CD8-positive, alpha-beta memory T cell (primary cell): ENCODE data around the gene C10orf95. TPM values are rescaled to one million over a fixed set of nuclear protein-coding genes. Genes with fewer than 3 reads are reported as not detected.
"Not testable (repeated sequence)": the region's sequence is repeated elsewhere in the genome, so short reads cannot be mapped to it uniquely, and the experiment has no call there.

Experiments used
- CTCF ChIA-PET: fragments of 350-600 bp; sonication (Branson Sonifier 250); formaldehyde crosslinking; loops from one replicate; lab custom pipeline; 2021; ENCODE audit warnings: antibody characterized with exemption; lab: Charles Lee
- POLR2A ChIA-PET: fragments of 350-600 bp; sonication (Branson Sonifier 250); formaldehyde crosslinking; loops from one replicate; lab custom pipeline; 2021; ENCODE audit warnings: antibody characterized with exemption; lab: Charles Lee
- DNase-seq, 5 donors: peaks; one replicate each; pipeline versions ENCODE4 v3.0.0 to v3.0.0-alpha.2; 2020 to 2022; ENCODE audit warnings: mixed read lengths in 1 of 5
- H3K27ac ChIP-seq: one replicate; pipeline ENCODE4 v1.7.0; 2013; ENCODE audit warnings: low read depth, mild to moderate bottlenecking, low read length, moderate library complexity
- H3K27me3 ChIP-seq: 2 replicates; pipeline ENCODE4 v1.7.0; 2013; ENCODE audit warnings: low read length, mild to moderate bottlenecking; ENCODE audit not compliant: insufficient read depth, poor library complexity, severe bottlenecking
- H3K36me3 ChIP-seq: 2 replicates; pipeline ENCODE4 v1.7.0; 2013; ENCODE audit warnings: mild to moderate bottlenecking, low read length, moderate library complexity; ENCODE audit not compliant: insufficient read depth
- H3K4me1 ChIP-seq: 2 replicates; pipeline ENCODE4 v1.7.0; 2013; ENCODE audit warnings: mild to moderate bottlenecking, low read length, moderate library complexity; ENCODE audit not compliant: insufficient read depth
- H3K4me3 ChIP-seq: 2 replicates; pipeline ENCODE4 v1.7.0; 2013; ENCODE audit warnings: mild to moderate bottlenecking, low read length
- H3K9me3 ChIP-seq: 2 replicates; pipeline ENCODE4 v1.7.0; 2013; ENCODE audit warnings: mild to moderate bottlenecking, low read length
- H3K27ac Mint-ChIP-seq, 8 donors: one replicate each; pipeline ENCODE4 v1.8.0; 2020 to 2021; ENCODE audit warnings: mixed read lengths in 8 of 8, mild to moderate bottlenecking in 6 of 8, inconsistent platforms in 3 of 8, moderate library complexity in 3 of 8
- H3K27me3 Mint-ChIP-seq, 2 donors: one replicate each; pipeline ENCODE4 v1.8.0; 2020 to 2021; ENCODE audit warnings: mixed read lengths in 2 of 2, mild to moderate bottlenecking in 1 of 2, moderate library complexity in 1 of 2
- H3K36me3 Mint-ChIP-seq, 3 donors: one replicate each; pipeline ENCODE4 v1.8.0; 2020 to 2021; ENCODE audit warnings: mixed read lengths in 3 of 3, inconsistent platforms in 1 of 3, mild to moderate bottlenecking in 1 of 3
- H3K4me1 Mint-ChIP-seq, 3 donors: one replicate each; pipeline ENCODE4 v1.8.0; 2020 to 2021; ENCODE audit warnings: mixed read lengths in 3 of 3, inconsistent platforms in 1 of 3, mild to moderate bottlenecking in 1 of 3
- H3K4me3 Mint-ChIP-seq, 7 donors: one replicate each; pipeline ENCODE4 v1.8.0; 2020 to 2021; ENCODE audit warnings: mixed read lengths in 7 of 7, mild to moderate bottlenecking in 6 of 7, moderate library complexity in 4 of 7, inconsistent platforms in 2 of 7
- H3K9me3 Mint-ChIP-seq, 5 donors: one replicate each; pipeline ENCODE4 v1.8.0; 2020 to 2022; ENCODE audit warnings: mixed read lengths in 5 of 5, mild to moderate bottlenecking in 3 of 5, moderate library complexity in 2 of 5, inconsistent platforms in 1 of 5
- polyA plus RNA-seq: library from polyadenylated mRNA; unstranded; fragments of 300-500 nt; fragmentation: Illumina TruSeq; gene quantifications from one replicate; pipeline ENCODE4 v1.2.3, GENCODE V29; 2021
- total RNA-seq, 2 experiments: library from RNA; stranded (reverse); gene quantifications; one replicate each; pipeline ENCODE4 v1.2.3, GENCODE V29; 2021

Gene C10orf95, protein sequence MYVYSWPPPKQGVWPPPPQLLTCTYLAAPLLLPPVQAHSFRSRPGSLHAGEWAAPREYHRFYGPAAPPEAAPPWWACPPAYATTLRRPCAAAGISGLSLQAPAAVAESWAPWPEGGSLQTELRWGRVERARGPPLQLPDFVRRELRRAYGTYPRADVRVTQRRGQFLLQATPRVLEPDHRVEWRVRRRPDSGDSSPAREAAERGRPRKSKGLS
- under 1 TPM; 0.57 to 0.62 TPM for total RNA-seq
- polyA plus RNA-seq: 0.70 TPM

DNA sequence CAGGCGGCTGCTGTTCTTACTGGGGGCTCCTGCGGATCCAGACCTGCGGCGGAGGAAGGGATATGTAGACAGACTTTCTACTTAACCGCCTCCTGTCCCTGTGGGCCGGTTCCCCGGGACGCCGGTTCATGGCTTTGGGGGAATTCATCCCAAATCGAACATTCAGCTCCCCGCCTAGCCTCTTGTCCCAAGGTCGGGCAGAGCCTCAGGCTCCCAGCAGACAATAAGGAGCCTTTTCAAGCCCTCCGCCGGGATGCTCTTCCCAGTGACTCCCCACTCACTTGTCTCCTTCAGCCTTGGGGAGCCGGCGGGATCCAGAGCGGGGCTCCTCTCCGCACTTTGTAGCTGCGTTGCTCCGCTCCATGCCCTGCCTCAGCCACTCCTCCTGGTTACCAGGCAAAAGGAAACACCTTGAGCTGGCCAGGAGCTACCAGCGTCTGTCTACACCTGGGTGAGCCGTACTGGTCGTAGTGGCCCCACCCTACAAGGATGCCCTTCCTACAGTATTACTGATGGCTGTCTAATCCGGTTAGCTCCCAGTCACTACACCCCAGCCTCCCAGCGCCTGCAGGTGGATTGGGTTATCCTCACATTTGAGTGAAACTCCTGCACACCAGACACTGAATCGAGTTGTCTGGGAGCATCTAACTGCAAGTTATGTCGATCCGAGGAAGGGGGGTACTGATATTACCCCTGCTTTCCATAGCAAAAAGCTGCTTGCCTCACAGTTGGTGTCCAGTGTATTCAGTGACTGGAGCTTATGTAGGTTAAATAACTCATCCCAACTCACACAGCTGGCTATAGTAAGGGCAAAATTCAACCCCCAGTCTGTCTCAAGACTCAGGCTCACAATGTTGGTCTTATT is at the start of gene C10orf95:
Gene C10orf95, minus strand, starts transcription at position 439 of the 865 bp plus-strand sequence. CDS start 450 bp downstream, outside the sequence.
- Histone ChIP-seq H3K36me3 (peaks cover 6% of the 10 kb centered on the region), H3K4me1 (peaks cover 16% of the 10 kb centered on the region), H3K27me3 (no peaks in the 10 kb centered on the region), H3K9me3 (no peaks in the 10 kb centered on the region), H3K27ac (peak within 1 kb of the TSS; percentile 87), H3K4me3 (peak within 1 kb of the TSS; percentile 91)
- Mint-ChIP-seq H3K4me1 (peaks cover 21 to 28% (median 24%) of the 10 kb centered on the region in 3 donors), H3K9me3 (no peaks in the 10 kb centered on the region), H3K27ac (peak within 1 kb of the TSS; percentile 34 to 99 (median 84)), H3K4me3 (peak within 1 kb of the TSS; percentile 82 to 97 (median 93)), H3K36me3 (peaks cover 0 to 30% (median 0%) of the 10 kb centered on the region in 3 donors), H3K27me3 (no peaks in the 10 kb centered on the region)
- no peak for DNase-seq
- ChIA-PET POLR2A (interaction anchor here (0.7 to 4.6 kb wide), 12 partner anchors 10 to 300 kb away, joined by 3 to 54 read pairs (median 6); partner anchors contain the start of genes CUEDC2, FBXL15, NFKB2 and NOLC1), CTCF (interaction anchor here (1.1 to 4.2 kb wide), 14 partner anchors 10 to 99 kb away, joined by 3 to 35 read pairs (median 4); partner anchors contain the start of genes FBXL15 and NFKB2)

DNA sequence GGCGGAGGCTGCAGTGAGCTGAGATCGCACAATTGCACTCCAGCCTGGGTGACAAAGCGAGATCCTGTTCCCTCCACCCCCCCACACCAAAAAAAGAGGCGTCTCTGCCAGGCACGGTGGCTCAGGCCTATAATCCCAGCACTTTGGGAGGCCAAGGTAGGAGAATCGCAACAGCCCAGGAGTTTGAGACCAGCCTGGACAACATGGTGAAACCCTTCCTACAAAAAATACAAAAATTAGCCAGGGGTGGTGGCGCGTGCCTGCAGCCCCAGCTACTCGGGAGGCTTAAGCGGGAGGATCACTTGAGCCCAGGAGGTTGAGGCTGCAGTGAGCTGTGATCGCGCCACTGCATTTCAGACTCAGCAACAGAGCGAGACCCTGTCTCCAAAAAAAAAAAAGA is 49.3 kb upstream of the C10orf95 start:
- ChIA-PET CTCF (interaction anchor here (0.9 to 1.8 kb wide), 5 partner anchors 22 to 271 kb away, joined by 3 to 7 read pairs (median 4); no protein-coding TSS in a partner anchor), POLR2A (interaction anchor here (0.6 to 1.9 kb wide), 2 partner anchors 50 to 76 kb away, joined by 3 to 5 read pairs; no protein-coding TSS in a partner anchor)
- not testable (repeated sequence) for H3K27me3 ChIP-seq, H3K36me3 ChIP-seq, H3K27ac ChIP-seq, H3K9me3 Mint-ChIP-seq, H3K27me3 Mint-ChIP-seq, DNase-seq, H3K9me3 ChIP-seq, H3K4me3 ChIP-seq
- peaks cover 28 to 52% (median 50%) of the 10 kb centered on the region in 3 donors for H3K4me1 Mint-ChIP-seq
- peaks cover 41% of the 10 kb centered on the region for H3K4me1 ChIP-seq
- peak overlapping the region in 1 of 7 donors; percentile 13 for H3K4me3 Mint-ChIP-seq
- H3K36me3 Mint-ChIP-seq: peaks cover 0 to 26% (median 2%) of the 10 kb centered on the region in 3 donors
- peak overlapping the region in 1 of 8 donors; percentile 43 for H3K27ac Mint-ChIP-seq

GRCh38 chr10:102499356-102499755 is 48.0 kb upstream of the C10orf95 start:
- H3K27me3 Mint-ChIP-seq: no peaks in the 10 kb centered on the region
- H3K27ac Mint-ChIP-seq: peak overlapping the region in 4 of 8 donors; percentile 31 to 61 (median 48)
- no peaks in the 10 kb centered on the region for H3K36me3 ChIP-seq
- peaks cover 17 to 39% (median 37%) of the 10 kb centered on the region in 3 donors for H3K4me1 Mint-ChIP-seq
- peaks cover 0 to 22% (median 2%) of the 10 kb centered on the region in 3 donors for H3K36me3 Mint-ChIP-seq
- H3K9me3 ChIP-seq: no peaks in the 10 kb centered on the region
- CTCF ChIA-PET: no interaction called here
- peak overlapping the region in 1 of 7 donors; percentile 19 for H3K4me3 Mint-ChIP-seq
- H3K4me1 ChIP-seq: peaks cover 29% of the 10 kb centered on the region
- H3K27ac ChIP-seq: no peak overlapping the region
- H3K4me3 ChIP-seq: no peak overlapping the region
- no peaks in the 10 kb centered on the region for H3K27me3 ChIP-seq
- POLR2A ChIA-PET: no interaction called here
- no peaks in the 10 kb centered on the region for H3K9me3 Mint-ChIP-seq
- no peak for DNase-seq

DNA sequence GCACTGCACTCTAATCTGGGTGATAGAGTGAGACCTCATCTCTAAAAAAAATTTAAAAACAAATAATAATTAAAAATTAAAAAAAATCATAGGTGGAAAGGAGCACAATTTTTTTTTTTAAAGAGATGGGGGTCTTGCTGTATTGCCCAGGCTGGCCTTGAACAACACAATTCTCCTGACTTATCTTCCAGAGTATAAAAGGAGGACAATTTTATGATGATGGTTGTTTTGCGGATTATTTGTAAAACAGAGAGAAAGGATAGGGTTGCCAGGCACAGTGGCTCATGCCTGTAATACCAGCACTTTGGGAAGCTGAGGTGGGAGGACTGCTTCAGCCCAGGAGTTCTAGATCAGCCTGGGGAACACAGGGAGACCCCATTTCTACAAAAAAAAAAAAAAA is 46.2 kb upstream of the C10orf95 start:
- peaks cover 0 to 35% (median 4%) of the 10 kb centered on the region in 3 donors for H3K36me3 Mint-ChIP-seq
- ChIA-PET POLR2A (no interaction called here), CTCF (interaction anchor here (1.3 kb wide), 1 partner anchor 19 kb away, joined by 4 read pairs; no protein-coding TSS in a partner anchor)
- H3K4me1 ChIP-seq: peaks cover 20% of the 10 kb centered on the region
- H3K4me3 Mint-ChIP-seq: no peak overlapping the region
- peaks cover 28 to 53% (median 45%) of the 10 kb centered on the region in 3 donors for H3K4me1 Mint-ChIP-seq
- no peaks in the 10 kb centered on the region for H3K9me3 ChIP-seq
- no peaks in the 10 kb centered on the region for H3K9me3 Mint-ChIP-seq
- H3K27me3 ChIP-seq: no peaks in the 10 kb centered on the region
- no peak overlapping the region for H3K27ac ChIP-seq
- DNase-seq: no peak
- no peaks in the 10 kb centered on the region for H3K36me3 ChIP-seq
- peak overlapping the region in 2 of 8 donors; percentile 5 to 68 for H3K27ac Mint-ChIP-seq
- no peak overlapping the region for H3K4me3 ChIP-seq
- no peaks in the 10 kb centered on the region for H3K27me3 Mint-ChIP-seq

DNA sequence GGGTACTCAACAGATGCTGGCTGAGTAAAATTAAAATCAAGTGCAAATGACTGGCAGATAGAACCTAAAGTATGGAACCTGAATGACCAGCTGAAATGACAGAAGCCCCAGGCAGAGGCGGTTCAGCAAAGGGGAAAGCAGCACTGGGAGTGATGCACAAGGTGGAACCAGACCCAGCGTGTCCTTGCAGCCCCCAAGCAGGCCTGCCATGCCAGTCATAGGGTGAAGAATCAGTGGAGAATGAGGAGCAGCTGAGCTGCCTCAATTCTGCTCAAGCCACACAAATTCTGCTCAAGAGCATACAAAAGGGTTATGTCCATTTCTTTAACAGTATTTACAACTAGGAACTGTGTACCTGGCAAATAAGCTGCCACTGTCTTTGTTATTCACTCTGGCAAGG is 42.4 kb upstream of the C10orf95 start:
- Histone ChIP-seq H3K9me3 (no peaks in the 10 kb centered on the region), H3K4me1 (peaks cover 4% of the 10 kb centered on the region), H3K4me3 (no peak overlapping the region), H3K27ac (no peak overlapping the region), H3K36me3 (peaks cover 3% of the 10 kb centered on the region), H3K27me3 (no peaks in the 10 kb centered on the region)
- H3K36me3 Mint-ChIP-seq: peaks cover 0 to 53% (median 4%) of the 10 kb centered on the region in 3 donors
- H3K4me1 Mint-ChIP-seq: peaks cover 26 to 55% (median 41%) of the 10 kb centered on the region in 3 donors
- no peaks in the 10 kb centered on the region for H3K27me3 Mint-ChIP-seq
- H3K4me3 Mint-ChIP-seq: no peak overlapping the region
- no peak for DNase-seq
- CTCF ChIA-PET: no interaction called here
- POLR2A ChIA-PET: no interaction called here
- no peaks in the 10 kb centered on the region for H3K9me3 Mint-ChIP-seq
- peak overlapping the region in 2 of 8 donors; percentile 36 to 73 for H3K27ac Mint-ChIP-seq

DNA sequence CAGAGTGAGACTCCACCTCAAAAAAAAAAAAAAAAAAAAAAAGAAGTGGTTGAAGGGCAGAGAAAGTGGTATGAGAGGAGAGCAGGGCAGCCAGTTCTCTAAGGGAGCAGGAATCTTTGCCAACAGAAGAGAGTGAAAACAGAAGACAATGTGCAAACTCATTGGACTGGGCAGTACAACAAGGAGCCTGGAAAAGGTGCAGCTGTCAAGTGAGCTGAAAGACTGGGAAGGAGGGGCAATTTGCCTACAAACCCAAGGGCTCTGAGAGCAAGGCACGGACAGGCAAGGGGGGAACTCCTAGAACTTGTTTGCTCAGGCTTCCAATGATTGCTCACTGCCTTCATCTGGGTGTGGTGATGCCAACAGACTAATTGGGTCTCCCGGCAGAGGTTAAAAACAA is 41.6 kb upstream of the C10orf95 start:
- no peak for DNase-seq
- ChIA-PET POLR2A (no interaction called here), CTCF (no interaction called here)
- Mint-ChIP-seq H3K9me3 (no peaks in the 10 kb centered on the region), H3K27me3 (no peaks in the 10 kb centered on the region), H3K27ac (peak overlapping the region in 4 of 8 donors; percentile 12 to 88 (median 54)), H3K4me3 (no peak overlapping the region), H3K36me3 (peaks cover 0 to 57% (median 4%) of the 10 kb centered on the region in 3 donors), H3K4me1 (peaks cover 24 to 47% (median 34%) of the 10 kb centered on the region in 3 donors)
- Histone ChIP-seq H3K36me3 (peaks cover 11% of the 10 kb centered on the region), H3K4me3 (no peak overlapping the region), H3K9me3 (no peaks in the 10 kb centered on the region), H3K4me1 (no peaks in the 10 kb centered on the region), H3K27ac (no peak overlapping the region), H3K27me3 (no peaks in the 10 kb centered on the region)

DNA sequence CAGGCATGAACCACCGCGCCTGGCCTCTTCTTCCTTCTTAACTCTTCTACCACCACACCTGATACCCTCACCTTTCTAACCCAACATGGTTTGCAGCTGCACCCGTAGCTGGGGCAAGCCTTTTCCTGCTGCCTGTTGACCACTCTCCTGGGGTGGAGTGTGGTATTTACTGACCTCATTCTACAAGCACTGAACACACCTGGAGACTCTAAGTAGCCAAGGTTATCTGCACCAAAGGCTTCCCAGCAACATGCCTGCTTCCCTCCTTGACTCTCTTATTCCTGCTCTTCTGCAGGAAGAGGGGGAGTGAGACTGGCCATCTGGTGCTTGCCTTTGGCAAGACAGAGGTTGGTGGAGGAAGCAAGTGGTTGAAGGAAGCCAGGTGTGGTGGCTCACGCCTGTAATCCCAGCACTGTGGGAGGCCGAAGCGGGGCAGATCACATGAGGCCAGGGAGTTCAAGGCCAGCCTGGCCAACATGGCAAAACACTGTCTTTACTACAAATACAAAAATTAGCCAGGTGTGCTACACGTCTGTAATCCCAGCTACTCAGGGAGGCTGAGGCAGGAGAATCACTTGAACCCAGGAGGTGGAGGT is 41.1 kb upstream of the C10orf95 start:
- H3K4me1 ChIP-seq: no peaks in the 10 kb centered on the region
- POLR2A ChIA-PET: no interaction called here
- peaks cover 14% of the 10 kb centered on the region for H3K36me3 ChIP-seq
- CTCF ChIA-PET: interaction anchor here (0.9 kb wide), 1 partner anchor 14 kb away, joined by 3 read pairs; no protein-coding TSS in a partner anchor
- no peak overlapping the region for H3K4me3 ChIP-seq
- peaks cover 0 to 61% (median 4%) of the 10 kb centered on the region in 3 donors for H3K36me3 Mint-ChIP-seq
- no peaks in the 10 kb centered on the region for H3K9me3 ChIP-seq
- no peaks in the 10 kb centered on the region for H3K27me3 ChIP-seq
- peak overlapping the region in 1 of 7 donors; percentile 26 for H3K4me3 Mint-ChIP-seq
- DNase-seq: no peak
- H3K4me1 Mint-ChIP-seq: peaks cover 24 to 42% (median 31%) of the 10 kb centered on the region in 3 donors
- H3K27ac Mint-ChIP-seq: peak overlapping the region in 3 of 8 donors; percentile 8 to 81 (median 57)
- H3K9me3 Mint-ChIP-seq: no peaks in the 10 kb centered on the region
- no peak overlapping the region for H3K27ac ChIP-seq
- H3K27me3 Mint-ChIP-seq: no peaks in the 10 kb centered on the region
